ENCODE results near the gene KCNMB4. TPM values are rescaled to one million over a fixed set of nuclear protein-coding genes. Genes with fewer than 3 reads are reported as not detected.

KCNMB4 gene, protein sequence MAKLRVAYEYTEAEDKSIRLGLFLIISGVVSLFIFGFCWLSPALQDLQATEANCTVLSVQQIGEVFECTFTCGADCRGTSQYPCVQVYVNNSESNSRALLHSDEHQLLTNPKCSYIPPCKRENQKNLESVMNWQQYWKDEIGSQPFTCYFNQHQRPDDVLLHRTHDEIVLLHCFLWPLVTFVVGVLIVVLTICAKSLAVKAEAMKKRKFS
- 4.1 TPM for total RNA-seq

GRCh38 chr12:70365648-70366518 is at the start of gene KCNMB4:
Gene KCNMB4 (plus strand): TSS chr12:70366290. CDS start chr12:70366735, 445 bp downstream.
- peak; percentile 40 for DNase-seq

- DNase-seq = no peak
Measured at GRCh38 chr12:70317781-70318180, 48.3 kb upstream of the KCNMB4 start.

- DNase-seq = no peak
Measured at GRCh38 chr12:70319605-70320004, 46.5 kb upstream of the KCNMB4 start.

DNA sequence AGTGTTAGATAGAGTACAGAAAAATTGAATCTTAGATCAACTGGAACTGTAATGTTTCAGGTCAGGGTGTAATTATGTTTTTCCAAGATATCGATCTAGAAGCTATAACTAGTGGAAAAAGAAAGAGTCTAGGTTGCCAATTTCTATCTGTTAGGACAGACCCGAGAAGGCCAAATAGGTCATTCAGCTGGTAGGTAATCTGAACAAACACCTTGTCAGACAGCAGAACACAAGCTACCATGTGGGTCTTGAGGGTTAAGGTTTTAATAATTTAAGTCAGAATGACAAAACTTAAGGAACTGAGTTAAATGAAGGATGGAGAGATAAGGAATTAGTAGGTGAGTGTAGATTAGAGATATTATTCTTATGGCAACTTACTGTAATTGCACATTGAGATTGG is 44.9 kb upstream of the KCNMB4 start:
- no peak for DNase-seq

- no peak for DNase-seq
Measured at GRCh38 chr12:70327541-70327940, 38.5 kb upstream of the KCNMB4 start.

- no peak for DNase-seq
Measured at GRCh38 chr12:70329728-70330127, 36.4 kb upstream of the KCNMB4 start.

DNA sequence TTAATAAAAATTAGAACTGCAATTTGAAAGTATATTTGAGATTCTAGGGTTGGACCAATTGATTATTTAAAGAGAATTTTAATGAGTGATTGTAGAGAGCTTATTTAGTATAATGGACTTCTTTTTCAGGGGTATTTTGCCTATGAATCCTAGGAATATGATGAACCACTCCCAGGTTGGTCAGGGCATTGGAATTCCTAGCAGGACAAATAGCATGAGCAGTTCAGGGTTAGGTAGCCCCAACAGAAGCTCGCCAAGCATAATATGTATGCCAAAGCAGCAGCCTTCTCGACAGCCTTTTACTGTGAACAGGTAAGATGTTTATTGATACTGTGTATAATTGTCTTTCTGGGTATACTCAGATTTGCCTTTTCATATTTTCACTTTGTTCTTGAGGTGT is 35.9 kb upstream of the KCNMB4 start:
- DNase-seq = no peak

GRCh38 chr12:70332236-70332635 is 33.9 kb upstream of the KCNMB4 start:
- DNase-seq = no peak

- DNase-seq = no peak
Measured at GRCh38 chr12:70334742-70335141, 31.3 kb upstream of the KCNMB4 start.

DNA sequence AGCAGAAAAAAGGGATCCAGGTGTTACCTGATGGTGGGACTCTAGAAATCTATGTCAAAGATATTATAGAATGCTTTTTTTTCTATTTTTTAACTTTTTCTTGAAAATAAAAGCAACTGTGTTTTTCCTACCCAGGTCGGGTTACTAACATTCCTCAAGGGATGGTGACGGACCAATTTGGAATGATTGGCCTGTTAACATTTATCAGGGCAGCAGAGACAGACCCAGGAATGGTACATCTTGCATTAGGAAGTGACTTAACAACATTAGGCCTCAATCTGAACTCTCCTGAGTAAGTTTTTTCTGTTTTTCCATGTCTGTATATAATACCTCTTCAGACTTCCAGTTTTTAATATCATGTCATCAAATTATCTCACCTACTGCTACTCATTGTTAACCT is 27.6 kb upstream of the KCNMB4 start:
- no peak for DNase-seq

- DNase-seq = no peak
Measured at GRCh38 chr12:70351076-70351475, 15.0 kb upstream of the KCNMB4 start.

- DNase-seq = no peak
Measured at GRCh38 chr12:70353780-70354660, 12.1 kb upstream of the KCNMB4 start.

GRCh38 chr12:70354787-70355186 is 11.3 kb upstream of the KCNMB4 start:
- DNase-seq = no peak

DNA sequence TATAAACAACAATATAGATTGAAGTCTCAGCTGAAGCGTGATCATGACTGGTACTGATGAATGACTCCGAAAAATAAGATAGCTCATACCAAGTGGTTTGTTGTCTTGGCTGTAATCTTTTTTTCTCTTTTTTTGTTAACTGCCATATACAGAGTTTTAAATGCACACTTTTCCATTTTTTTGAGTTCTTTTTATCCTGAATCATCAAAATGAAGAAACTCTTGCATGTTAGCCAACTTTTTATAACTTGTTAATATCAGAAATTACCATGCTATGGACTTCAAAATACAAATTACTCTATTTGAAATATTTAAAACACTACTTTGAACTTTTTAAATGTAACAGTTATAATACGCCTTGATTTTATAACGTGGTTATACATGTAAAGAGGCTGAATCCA is 10.1 kb upstream of the KCNMB4 start:
- no peak for DNase-seq

GRCh38 chr12:70359458-70360197 is 6.5 kb upstream of the KCNMB4 start:
- DNase-seq = no peak

DNA sequence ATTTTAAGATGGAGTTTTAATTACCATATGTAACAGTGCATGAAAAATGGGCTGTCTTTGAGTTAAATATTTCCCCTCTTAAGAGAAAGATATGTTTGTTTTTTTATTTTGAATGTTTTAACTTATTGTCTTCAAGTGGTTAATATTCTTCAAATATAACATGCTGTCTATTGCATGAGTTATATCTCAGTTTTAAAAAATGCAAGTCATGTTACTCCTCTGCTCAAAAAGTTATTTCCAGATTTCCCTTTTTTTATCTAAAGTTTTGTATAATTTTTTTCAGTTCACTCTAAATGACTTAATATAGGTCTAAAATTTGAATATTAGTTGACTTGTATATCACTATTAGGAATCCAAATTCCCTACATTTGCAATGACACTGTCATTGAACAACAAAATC is 5.9 kb upstream of the KCNMB4 start:
- no peak for DNase-seq

- DNase-seq = no peak
Measured at GRCh38 chr12:70364695-70365397, 1.2 kb upstream of the KCNMB4 start.

- no peak for DNase-seq
Measured at GRCh38 chr12:70365398-70365647, 767 bp upstream of the KCNMB4 start.

DNA sequence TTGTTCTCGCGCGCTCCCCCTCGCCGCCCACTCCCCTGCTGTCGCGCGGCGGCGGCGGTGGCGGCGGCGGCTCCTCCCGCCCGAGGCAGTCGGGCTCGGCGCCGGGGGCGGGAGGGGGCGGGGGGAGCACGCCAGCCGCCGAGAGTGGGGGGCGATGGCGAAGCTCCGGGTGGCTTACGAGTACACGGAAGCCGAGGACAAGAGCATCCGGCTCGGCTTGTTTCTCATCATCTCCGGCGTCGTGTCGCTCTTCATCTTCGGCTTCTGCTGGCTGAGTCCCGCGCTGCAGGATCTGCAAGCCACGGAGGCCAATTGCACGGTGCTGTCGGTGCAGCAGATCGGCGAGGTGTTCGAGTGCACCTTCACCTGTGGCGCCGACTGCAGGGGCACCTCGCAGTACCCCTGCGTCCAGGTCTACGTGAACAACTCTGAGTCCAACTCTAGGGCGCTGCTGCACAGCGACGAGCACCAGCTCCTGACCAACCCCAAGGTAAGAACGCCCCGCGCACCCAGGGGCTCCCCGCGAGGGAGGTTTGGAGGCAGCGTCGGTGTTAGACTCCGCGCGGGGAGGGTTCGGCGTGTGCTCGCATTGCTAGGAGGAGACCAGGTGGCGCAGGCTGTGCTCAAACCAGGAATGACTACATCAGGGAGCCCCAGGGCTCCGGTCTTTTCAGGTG is 629 bp downstream of the KCNMB4 start:
- peak; percentile 16 for DNase-seq

- DNase-seq = peak; percentile 45
Measured at GRCh38 chr12:70367258-70368141, 1.4 kb downstream of the KCNMB4 start.

All from skin of body (tissue), 2 donors.